Pancreas (tissue), 10 donors: ENCODE data around the gene CBX4. TPM values are rescaled to one million over a fixed set of nuclear protein-coding genes. Genes with fewer than 3 reads are reported as not detected.
A peak's percentile ranks its signal among the peaks of the same experiment; 100 is the strongest.

Source experiments
- ATAC-seq, 4 donors: fragments of 200-7000 bp; cut with Tn5 transposase; one replicate each; pipeline versions ENCODE4 v1.8.0 to v1.9.1; 2020; ENCODE audit warnings: mild to moderate bottlenecking in 4 of 4, moderate library complexity in 4 of 4
- DNase-seq, 6 donors: peaks; one replicate each; pipeline ENCODE4 v3.0.0-alpha.2; 2020
- FAIRE-seq: peaks from 2 replicates; lab custom pipeline; 2012; peaks lifted over from hg19 to GRCh38; lab: Jason Lieb, UNC
- H3K27ac ChIP-seq, 4 donors: fragments of 200-600 bp; sonication (generic); 1 replicate in 3 of 4; 2 replicates in 1 of 4; pipeline versions ENCODE4 v1.5.0 to v1.8.0; 2020
- H3K27me3 ChIP-seq, 4 donors: fragments of 200-600 bp; one replicate each; pipeline ENCODE4 v1.8.0; 2021
- H3K36me3 ChIP-seq, 3 donors: fragments of 200-600 bp; sonication (generic) in 1 of 3; one replicate each; pipeline versions ENCODE4 v1.5.0 to v1.8.0; 2020 to 2021
- H3K4me1 ChIP-seq, 3 donors: fragments of 200-600 bp; one replicate each; pipeline ENCODE4 v1.8.0; 2021
- H3K4me3 ChIP-seq, 4 donors: fragments of 200-600 bp; sonication (generic) in 2 of 4; one replicate each; pipeline versions ENCODE4 v1.5.0 to v1.8.0; 2020 to 2021
- H3K9me3 ChIP-seq, 4 donors: fragments of 200-600 bp; one replicate each; pipeline ENCODE4 v1.8.0; 2021
- WGBS, 2 donors: extraction: QIAGEN DNeasy Blood & Tissue Kit; methylation state at CpG; one replicate each; pipeline ENCODE4 v1.1.7; 2013; 5-methylcytosine and 5-hydroxymethylcytosine counted together
- intact Hi-C, 3 donors: fragments of 100-400 bp; cut with DNase I; formaldehyde crosslinking; loops; one replicate each; pipeline versions ENCODE4 v1.11.1 to v1.14.2; 2022
- polyA plus RNA-seq, 2 donors: library from polyadenylated mRNA; stranded (reverse); fragments of 200-250 nt; gene quantifications; one replicate each; pipeline ENCODE4 v1.2.3, GENCODE V29; 2013
- total RNA-seq, 6 donors: library from RNA; stranded (reverse); fragmentation: NEBNext Ultra II Directional in 4 of 6; extraction: Animal tissue kit (Norgen Biotek cat#: 25700) in 4 of 6; gene quantifications; one replicate each; pipeline versions ENCODE4 v1.2.1 to v1.2.4, GENCODE V29; 2021 to 2023
- TF ChIP-seq, protein P1 (sequence below), 4 donors: fragments of 200-600 bp; sonication (generic) in 3 of 4; IDR thresholded peaks; one replicate each; pipeline versions ENCODE4 v1.5.0 to v1.8.0; 2021; ENCODE audit warnings: antibody characterized with exemption in 4 of 4
- donor health status: healthy with polysubstance abuse.
- donor health status: DM: no; HTN: no; CAD: no; lungs with moderate emphysema.
- donor health status: DM: no; HTN: no; CAD: no.
- donor health status: control.
- donor health status: control.
- donor health status: Bipolar disorder and iron deficiency.
- donor health status: DM: yes; HTN: yes; CAD: no.
- donor health status: DM: no; HTN: no; CAD: no.
- donor health status: DM: no; HTN: no; CAD: no.
- donor health status: DM: yes; HTN: yes; CAD: no.

CBX4 gene
- total and polyA plus RNA-seq, 8 donors = 11.1 to 42.4 (median 18.0) TPM

DNA sequence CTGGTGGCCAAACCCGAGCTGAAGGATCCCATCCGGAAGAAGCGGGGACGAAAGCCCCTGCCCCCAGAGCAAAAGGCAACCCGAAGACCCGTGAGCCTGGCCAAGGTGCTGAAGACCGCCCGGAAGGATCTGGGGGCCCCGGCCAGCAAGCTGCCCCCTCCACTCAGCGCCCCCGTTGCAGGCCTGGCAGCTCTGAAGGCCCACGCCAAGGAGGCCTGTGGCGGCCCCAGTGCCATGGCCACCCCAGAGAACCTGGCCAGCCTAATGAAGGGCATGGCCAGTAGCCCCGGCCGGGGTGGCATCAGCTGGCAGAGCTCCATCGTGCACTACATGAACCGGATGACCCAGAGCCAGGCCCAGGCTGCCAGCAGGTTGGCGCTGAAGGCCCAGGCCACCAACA, 55.3 kb downstream of the CBX4 start:
- intact Hi-C loops = no loop called here
- no peaks in the 10 kb centered on the region for H3K9me3 ChIP-seq
- H3K36me3 ChIP-seq = no peaks in the 10 kb centered on the region
- TF ChIP-seq, protein P1, sequence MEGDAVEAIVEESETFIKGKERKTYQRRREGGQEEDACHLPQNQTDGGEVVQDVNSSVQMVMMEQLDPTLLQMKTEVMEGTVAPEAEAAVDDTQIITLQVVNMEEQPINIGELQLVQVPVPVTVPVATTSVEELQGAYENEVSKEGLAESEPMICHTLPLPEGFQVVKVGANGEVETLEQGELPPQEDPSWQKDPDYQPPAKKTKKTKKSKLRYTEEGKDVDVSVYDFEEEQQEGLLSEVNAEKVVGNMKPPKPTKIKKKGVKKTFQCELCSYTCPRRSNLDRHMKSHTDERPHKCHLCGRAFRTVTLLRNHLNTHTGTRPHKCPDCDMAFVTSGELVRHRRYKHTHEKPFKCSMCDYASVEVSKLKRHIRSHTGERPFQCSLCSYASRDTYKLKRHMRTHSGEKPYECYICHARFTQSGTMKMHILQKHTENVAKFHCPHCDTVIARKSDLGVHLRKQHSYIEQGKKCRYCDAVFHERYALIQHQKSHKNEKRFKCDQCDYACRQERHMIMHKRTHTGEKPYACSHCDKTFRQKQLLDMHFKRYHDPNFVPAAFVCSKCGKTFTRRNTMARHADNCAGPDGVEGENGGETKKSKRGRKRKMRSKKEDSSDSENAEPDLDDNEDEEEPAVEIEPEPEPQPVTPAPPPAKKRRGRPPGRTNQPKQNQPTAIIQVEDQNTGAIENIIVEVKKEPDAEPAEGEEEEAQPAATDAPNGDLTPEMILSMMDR (IDR thresholded peaks at IDR 0.05) = no peak
- ATAC-seq (no peak), DNase-seq (peak in 2 of 6 donors; percentile 34 to 70), FAIRE-seq (no peak)
- no peak overlapping the region for H3K27ac ChIP-seq
- no peaks in the 10 kb centered on the region for H3K4me1 ChIP-seq
- no peaks in the 10 kb centered on the region for H3K27me3 ChIP-seq
- 90 to 96% methylated on average over 18 of the region's 18 CpGs for WGBS, 2 donors
- no peak overlapping the region for H3K4me3 ChIP-seq

Other genes with a start within 250 kb of the CBX4 start
- under 1 TPM; 0.09 to 0.63 (median 0.24) TPM for gene RBFOX3, start 228.4 kb downstream of the CBX4 start, total RNA-seq
- gene RBFOX3, start 228.4 kb downstream of the CBX4 start, polyA plus RNA-seq = 1 to 10 TPM; 1.0 to 2.2 TPM
- under 1 TPM in 3 of 6 donors, not detected in 3; 0.09 to 0.13 (median 0.12) TPM for gene ENPP7, start 108.5 kb downstream of the CBX4 start, total RNA-seq
- gene ENPP7, start 108.5 kb downstream of the CBX4 start, polyA plus RNA-seq = under 1 TPM; 0.05 to 0.15 TPM
- 1 to 10 TPM; 1.1 to 3.1 (median 1.8) TPM for gene CBX2, start 61.3 kb downstream of the CBX4 start, total RNA-seq
- 1 to 10 TPM; 2.6 to 3.2 TPM for gene CBX2, start 61.3 kb downstream of the CBX4 start, polyA plus RNA-seq
- 1 to 10 TPM; 1.6 to 5.7 (median 3.6) TPM for gene CBX8, start 42.4 kb downstream of the CBX4 start, total RNA-seq
- 1 to 10 TPM; 4.5 to 5.2 TPM for gene CBX8, start 42.4 kb downstream of the CBX4 start, polyA plus RNA-seq
- 10 to 100 TPM; 17.1 to 31.4 (median 22.6) TPM for gene TBC1D16, start 196.4 kb upstream of the CBX4 start, total RNA-seq
- 10 to 100 TPM in 1 of 2 donors, 1 to 10 TPM in 1; 4.9 to 14.9 TPM for gene TBC1D16, start 196.4 kb upstream of the CBX4 start, polyA plus RNA-seq
- 1 to 10 TPM; 1.9 to 6.2 (median 3.1) TPM for gene CCDC40, start 197.2 kb upstream of the CBX4 start, total RNA-seq
- 10 to 100 TPM in 1 of 2 donors, 1 to 10 TPM in 1; 3.5 to 12.3 TPM for gene CCDC40, start 197.2 kb upstream of the CBX4 start, polyA plus RNA-seq